GM12878 (cell line): ENCODE measurements around the gene SCRT2. TPM values are rescaled to one million over a fixed set of nuclear protein-coding genes. Genes with fewer than 3 reads are reported as not detected.

ENCODE experiments used
- ATAC-seq: fragments of 200-7000 bp; cut with Tn5 transposase; 3 replicates; pipeline ENCODE4 v1.9.1; 2020; ENCODE audit warnings: mild to moderate bottlenecking, moderate library complexity
- BruUV-seq: library from RNA; stranded (reverse); fragments of 400-500 nt; replicated peaks from 2 replicates; lab custom pipeline; 2021; lab: Mats Ljungman, UMichigan
- CTCF ChIA-PET: fragments of 300-600 bp; sonication (Branson Sonifier 250); formaldehyde crosslinking; extraction: SDS; loops from one replicate; lab custom pipeline; 2021; ENCODE audit warnings: inconsistent platforms; lab: Yijun Ruan, JAX
- POLR2A ChIA-PET: fragments of 350-600 bp; formaldehyde crosslinking; extraction: SDS; loops from one replicate; lab custom pipeline; 2021; ENCODE audit warnings: inconsistent platforms; lab: Charles Lee
- RAD21 ChIA-PET: fragments of 300-600 bp; sonication (Branson Sonifier 250); formaldehyde crosslinking; loops from one replicate; lab custom pipeline; 2023; ENCODE audit warnings: antibody characterized with exemption; ENCODE audit not compliant: unreplicated experiment; lab: Charles Lee
- SMC1A ChIA-PET: fragments of 300-600 bp; sonication (Branson Sonifier 250); formaldehyde crosslinking; loops from one replicate; lab custom pipeline; 2023; ENCODE audit not compliant: unreplicated experiment, uncharacterized antibody; lab: Charles Lee
- DNase-seq: peaks from one replicate; pipeline ENCODE4 v3.0.0-alpha.2; 2011; ENCODE audit warnings: low read depth, low spot score
- FAIRE-seq: peaks from 3 replicates; lab custom pipeline; 2011; peaks lifted over from hg19 to GRCh38; lab: Jason Lieb, UNC
- H2AFZ ChIP-seq: 2 replicates; pipeline ENCODE4 v1.6.0; 2011; ENCODE audit warnings: low read depth, low read length, control low read depth; ENCODE audit not compliant: control insufficient read depth
- H3K27ac ChIP-seq: 2 replicates; pipeline ENCODE4 v1.5.1; 2011; ENCODE audit warnings: control low read depth; ENCODE audit not compliant: control insufficient read depth, insufficient read depth
- H3K27me3 ChIP-seq, 2 experiments: replicated peaks in 1 of 2; 2 replicates each; pipeline versions ENCODE4 v1.6.0 to v1.6.1; 2011; ENCODE audit warnings: low read length in 1 of 2; ENCODE audit not compliant: control insufficient read depth in 2 of 2, insufficient read depth in 2 of 2
- H3K36me3 ChIP-seq, 2 experiments: 2 replicates each; pipeline ENCODE4 v1.5.1; 2011; ENCODE audit warnings: low read length in 1 of 2; ENCODE audit not compliant: control insufficient read depth in 2 of 2, insufficient read depth in 2 of 2
- H3K4me1 ChIP-seq: 2 replicates; pipeline ENCODE4 v1.6.1; 2011; ENCODE audit warnings: mild to moderate bottlenecking, low read length, moderate library complexity, mixed read lengths; ENCODE audit not compliant: control insufficient read depth, insufficient read depth
- H3K4me2 ChIP-seq: 2 replicates; pipeline ENCODE4 v1.6.0; 2011; ENCODE audit warnings: control low read depth; ENCODE audit not compliant: control insufficient read depth, insufficient read depth
- H3K4me3 ChIP-seq: fragments of 200-600 bp; sonication (generic); 2 replicates; pipeline ENCODE4 v1.5.1; 2016
- H3K79me2 ChIP-seq: 2 replicates; pipeline ENCODE4 v1.6.0; 2011; ENCODE audit warnings: low read length; ENCODE audit not compliant: control insufficient read depth, insufficient read depth
- H3K9ac ChIP-seq: 2 replicates; pipeline ENCODE4 v1.8.0; 2011; ENCODE audit warnings: low read length, control low read depth, mixed read lengths; ENCODE audit not compliant: control insufficient read depth, insufficient read depth
- H3K9me3 ChIP-seq: replicated peaks from 3 replicates; pipeline ENCODE4 v1.5.1; 2011; ENCODE audit warnings: mild to moderate bottlenecking, low read length; ENCODE audit not compliant: control insufficient read depth, insufficient read depth
- H4K20me1 ChIP-seq: 2 replicates; pipeline ENCODE4 v1.6.0; 2011; ENCODE audit not compliant: control insufficient read depth, insufficient read depth
- CBX3 ChIP-seq: fragments of 200-600 bp; sonication (generic); IDR thresholded peaks from 2 replicates; pipeline ENCODE4 v1.6.1; 2016; ENCODE audit warnings: low read depth, borderline replicate concordance
- CBX5 ChIP-seq: sonication (generic); IDR thresholded peaks from 2 replicates; pipeline ENCODE4 v1.6.1; 2016; ENCODE audit warnings: low read depth, moderate library complexity, mild to moderate bottlenecking, inconsistent platforms
- CTCF ChIP-seq, 3 experiments: IDR thresholded peaks in 2 of 3; conservative IDR thresholded peaks in 1 of 3; 2 replicates each; pipeline ENCODE4 v1.5.1; 2011; ENCODE audit warnings: low read depth in 3 of 3, low read length in 3 of 3, mild to moderate bottlenecking in 3 of 3, control low read depth in 2 of 3, moderate library complexity in 2 of 3, inconsistent platforms in 1 of 3, mixed read lengths in 1 of 3; ENCODE audit not compliant: control insufficient read depth in 2 of 3, insufficient read depth in 1 of 3; ENCODE audit errors: extremely low read depth in 1 of 3
- ETV6 ChIP-seq, 2 experiments: fragments of 450-650 bp in 1 of 2; IDR thresholded peaks in 1 of 2; conservative IDR thresholded peaks in 1 of 2; 2 replicates each; pipeline ENCODE4 v1.6.1; 2014; ENCODE audit warnings: antibody characterized with exemption in 1 of 2, borderline replicate concordance in 1 of 2, low read depth in 1 of 2, mild to moderate bottlenecking in 1 of 2, moderate library complexity in 1 of 2
- HDAC6 ChIP-seq: fragments of 200-600 bp; sonication (generic); IDR thresholded peaks from one replicate; pipeline ENCODE4 v1.8.0; 2017; ENCODE audit warnings: antibody characterized with exemption; ENCODE audit not compliant: unreplicated experiment
- MTA2 ChIP-seq: fragments of 450-650 bp; IDR thresholded peaks from 2 replicates; pipeline ENCODE4 v1.6.1; 2016; ENCODE audit warnings: low read depth, mild to moderate bottlenecking, moderate library complexity
- NR2F1 ChIP-seq: fragments of 450-650 bp; conservative IDR thresholded peaks from 2 replicates; pipeline ENCODE4 v1.6.1; 2017; ENCODE audit warnings: mild to moderate bottlenecking
- RB1 ChIP-seq: fragments of 450-650 bp; formaldehyde crosslinking; IDR thresholded peaks from 2 replicates; pipeline ENCODE4 v1.6.1; 2017; ENCODE audit warnings: mild to moderate bottlenecking, borderline replicate concordance
- YY1 ChIP-seq: IDR thresholded peaks from 2 replicates; pipeline ENCODE4 v1.6.1; 2011; ENCODE audit warnings: low read depth, mild to moderate bottlenecking, low read length
- ZBTB11 ChIP-seq: fragments of 450-650 bp; formaldehyde crosslinking; IDR thresholded peaks from 2 replicates; pipeline ENCODE4 v1.5.0; 2022; ENCODE audit warnings: mild to moderate bottlenecking, missing genetic modification characterization
- ZNF24 ChIP-seq: fragments of 450-650 bp; IDR thresholded peaks from 2 replicates; pipeline ENCODE4 v1.6.1; 2017; ENCODE audit warnings: antibody characterized with exemption, mild to moderate bottlenecking
- WGBS: methylation state at CpG from one replicate; pipeline ENCODE4 v1.1.6; 2016; ENCODE audit warnings: low lambda C conversion rate; ENCODE audit not compliant: insufficient replicate concordance, insufficient coverage; ENCODE audit errors: missing lambda C conversion rate; 5-methylcytosine and 5-hydroxymethylcytosine counted together
- in situ Hi-C: fragments of 300-500 bp; cut with MboI; formaldehyde crosslinking; loops from 9 replicates; pipeline ENCODE4 v1.14.3; 2018; ENCODE audit warnings: mixed read lengths
- intact Hi-C: fragments of 100-400 bp; cut with micrococcal nuclease; formaldehyde crosslinking; loops from one replicate; pipeline ENCODE4 v1.14.2; 2022; ENCODE audit not compliant: unreplicated experiment
- polyA plus RNA-seq, 11 experiments: library from polyadenylated mRNA; depleted of rRNA in 4 of 11; unstranded in 6 of 11; stranded (reverse) in 5 of 11; fragments of >200 nt; fragmentation: Nextera tagmentation in 4 of 11; fragmentation: Illumina TruSeq in 1 of 11; extraction: Ambion mirVana in 4 of 11; extraction: Trizol in 1 of 11; gene quantifications; 1 replicate in 1 of 11; 2 replicates in 10 of 11; pipeline versions ENCODE4 v1.2.1 to v1.2.3, GENCODE V29; 2011 to 2016; ENCODE audit warnings: inconsistent platforms in 2 of 11, missing spikeins in 2 of 11, low read depth in 1 of 11
- total RNA-seq, 4 experiments: library from RNA; depleted of rRNA in 3 of 4; stranded (reverse); fragments of >200 nt in 3 of 4; fragmentation: Illumina TruSeq in 1 of 4; extraction: Trizol in 1 of 4; gene quantifications; 2 replicates each; pipeline versions ENCODE4 v1.2.1 to v1.2.3, GENCODE V29; 2013 to 2021
- TF ChIP-seq, protein P1 (sequence below): fragments of 450-650 bp; IDR thresholded peaks from 2 replicates; pipeline ENCODE4 v1.6.1; 2017; ENCODE audit warnings: mild to moderate bottlenecking, moderate library complexity

The SCRT2 gene
- total and polyA plus RNA-seq, 10 of the 15 experiments (the other 5 are each of a cell fraction or from before 2014, with no cell fraction given), result not detected

DNA sequence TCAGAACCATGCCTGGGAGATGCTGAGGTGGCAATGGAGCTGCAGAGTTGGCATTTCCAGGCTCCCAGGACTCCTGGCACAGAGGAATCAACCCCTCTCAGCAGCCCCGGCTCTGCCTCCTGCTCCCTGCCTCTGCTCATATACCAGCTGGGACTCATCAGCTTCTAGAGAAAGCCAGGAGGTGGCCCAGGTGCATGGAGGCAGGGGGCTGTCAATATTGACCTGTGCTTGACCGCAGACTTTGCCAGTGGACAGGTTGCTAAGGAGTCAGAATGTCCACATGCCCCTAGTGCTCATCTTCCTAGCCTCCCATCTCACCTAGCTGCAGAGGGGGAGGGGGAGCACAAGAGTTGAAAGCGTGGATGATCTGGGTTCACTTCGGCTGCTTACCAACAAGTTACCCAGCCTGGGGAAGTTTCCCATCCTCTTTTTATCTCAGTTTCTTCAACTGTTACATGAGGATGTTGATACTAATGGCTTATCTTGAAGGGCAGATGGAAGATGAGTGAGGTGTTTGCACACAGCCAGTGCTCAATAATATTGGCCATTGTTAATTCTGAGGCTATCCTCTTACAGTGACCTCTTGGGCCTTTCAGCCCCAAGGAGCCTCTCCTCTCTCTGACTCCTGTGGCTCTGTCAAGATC, 9.2 kb upstream of the SCRT2 start:
- no peaks in the 10 kb centered on the region for H3K9me3 ChIP-seq
- intact Hi-C loops (no loop called here), in situ Hi-C loops (no loop called here)
- no peak overlapping the region for H3K4me2 ChIP-seq
- no peak for ATAC-seq
- DNase-seq, result no peak
- ChIA-PET POLR2A (no interaction called here), SMC1A (interaction anchor here (0.7 kb wide), 1 partner anchor 14 kb away, joined by 3 read pairs; no protein-coding TSS in a partner anchor), CTCF (interaction anchor here (1.7 kb wide), 1 partner anchor 18 kb away, joined by 5 read pairs; no protein-coding TSS in a partner anchor), RAD21 (no interaction called here)
- H3K36me3 ChIP-seq, result no peaks in the 10 kb centered on the region
- H3K27ac ChIP-seq, result no peak overlapping the region
- H3K79me2 ChIP-seq, result no peaks in the 10 kb centered on the region
- no peak overlapping the region for H3K4me3 ChIP-seq
- H4K20me1 ChIP-seq, result no peaks in the 10 kb centered on the region
- no peak overlapping the region for H2AFZ ChIP-seq
- BruUV-seq, result no TSS peak
- H3K9ac ChIP-seq, result no peak overlapping the region
- 33% methylated on average over 4 of the region's 4 CpGs for WGBS
- FAIRE-seq, result no peak
- peaks cover 0 to 1% of the 10 kb centered on the region in 2 experiments; a peak in 3 of 4 replicates for H3K27me3 ChIP-seq
- no peaks in the 10 kb centered on the region for H3K4me1 ChIP-seq
- TF ChIP-seq CTCF (IDR thresholded peaks at IDR 0.05 in 2 of 3, conservative IDR thresholded peaks at IDR 0.05 in 1 of 3; ENCODE audit: control insufficient read depth in 2 of 3, extremely low read depth in 1 of 3, insufficient read depth in 1 of 3, low read depth in 3 of 3, low read length in 3 of 3) (no peak), YY1 (no peak), MTA2 (no peak), CBX3 (no peak), ZBTB11 (CRISPR knock-in tag) (no peak), CBX5 (no peak), RB1 (no peak), ZNF24 (no peak), ETV6 (conservative IDR thresholded peaks at IDR 0.05 in 1 of 2, IDR thresholded peaks at IDR 0.05 in 1 of 2; ENCODE audit: borderline replicate concordance in 1 of 2, low read depth in 1 of 2) (no peak), HDAC6 (no peak), NR2F1 (no peak)
- TF ChIP-seq, protein P1, sequence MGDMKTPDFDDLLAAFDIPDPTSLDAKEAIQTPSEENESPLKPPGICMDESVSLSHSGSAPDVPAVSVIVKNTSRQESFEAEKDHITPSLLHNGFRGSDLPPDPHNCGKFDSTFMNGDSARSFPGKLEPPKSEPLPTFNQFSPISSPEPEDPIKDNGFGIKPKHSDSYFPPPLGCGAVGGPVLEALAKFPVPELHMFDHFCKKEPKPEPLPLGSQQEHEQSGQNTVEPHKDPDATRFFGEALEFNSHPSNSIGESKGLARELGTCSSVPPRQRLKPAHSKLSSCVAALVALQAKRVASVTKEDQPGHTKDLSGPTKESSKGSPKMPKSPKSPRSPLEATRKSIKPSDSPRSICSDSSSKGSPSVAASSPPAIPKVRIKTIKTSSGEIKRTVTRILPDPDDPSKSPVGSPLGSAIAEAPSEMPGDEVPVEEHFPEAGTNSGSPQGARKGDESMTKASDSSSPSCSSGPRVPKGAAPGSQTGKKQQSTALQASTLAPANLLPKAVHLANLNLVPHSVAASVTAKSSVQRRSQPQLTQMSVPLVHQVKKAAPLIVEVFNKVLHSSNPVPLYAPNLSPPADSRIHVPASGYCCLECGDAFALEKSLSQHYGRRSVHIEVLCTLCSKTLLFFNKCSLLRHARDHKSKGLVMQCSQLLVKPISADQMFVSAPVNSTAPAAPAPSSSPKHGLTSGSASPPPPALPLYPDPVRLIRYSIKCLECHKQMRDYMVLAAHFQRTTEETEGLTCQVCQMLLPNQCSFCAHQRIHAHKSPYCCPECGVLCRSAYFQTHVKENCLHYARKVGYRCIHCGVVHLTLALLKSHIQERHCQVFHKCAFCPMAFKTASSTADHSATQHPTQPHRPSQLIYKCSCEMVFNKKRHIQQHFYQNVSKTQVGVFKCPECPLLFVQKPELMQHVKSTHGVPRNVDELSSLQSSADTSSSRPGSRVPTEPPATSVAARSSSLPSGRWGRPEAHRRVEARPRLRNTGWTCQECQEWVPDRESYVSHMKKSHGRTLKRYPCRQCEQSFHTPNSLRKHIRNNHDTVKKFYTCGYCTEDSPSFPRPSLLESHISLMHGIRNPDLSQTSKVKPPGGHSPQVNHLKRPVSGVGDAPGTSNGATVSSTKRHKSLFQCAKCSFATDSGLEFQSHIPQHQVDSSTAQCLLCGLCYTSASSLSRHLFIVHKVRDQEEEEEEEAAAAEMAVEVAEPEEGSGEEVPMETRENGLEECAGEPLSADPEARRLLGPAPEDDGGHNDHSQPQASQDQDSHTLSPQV, result no peak
